ENCODE measurements around the gene TNFRSF8.

DNA sequence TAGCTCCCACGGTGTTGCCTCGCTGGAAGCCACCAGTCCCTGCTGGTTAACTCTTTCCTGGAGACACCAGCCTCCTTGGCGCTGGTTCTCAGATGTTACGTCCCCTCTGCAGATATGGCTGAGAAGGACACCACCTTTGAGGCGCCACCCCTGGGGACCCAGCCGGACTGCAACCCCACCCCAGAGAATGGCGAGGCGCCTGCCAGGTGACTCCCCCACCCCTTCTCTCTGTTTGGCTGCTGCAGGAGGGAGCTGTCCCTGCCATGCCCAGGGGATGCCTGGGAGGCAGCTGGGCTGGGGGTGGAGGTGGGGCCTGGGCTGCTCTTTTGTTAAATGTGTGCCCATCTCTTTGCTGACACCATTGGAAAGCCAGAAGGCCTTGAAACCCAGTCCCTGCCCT lies 60.1 kb downstream of the TNFRSF8 start:
- TF ChIP-seq, protein P1, sequence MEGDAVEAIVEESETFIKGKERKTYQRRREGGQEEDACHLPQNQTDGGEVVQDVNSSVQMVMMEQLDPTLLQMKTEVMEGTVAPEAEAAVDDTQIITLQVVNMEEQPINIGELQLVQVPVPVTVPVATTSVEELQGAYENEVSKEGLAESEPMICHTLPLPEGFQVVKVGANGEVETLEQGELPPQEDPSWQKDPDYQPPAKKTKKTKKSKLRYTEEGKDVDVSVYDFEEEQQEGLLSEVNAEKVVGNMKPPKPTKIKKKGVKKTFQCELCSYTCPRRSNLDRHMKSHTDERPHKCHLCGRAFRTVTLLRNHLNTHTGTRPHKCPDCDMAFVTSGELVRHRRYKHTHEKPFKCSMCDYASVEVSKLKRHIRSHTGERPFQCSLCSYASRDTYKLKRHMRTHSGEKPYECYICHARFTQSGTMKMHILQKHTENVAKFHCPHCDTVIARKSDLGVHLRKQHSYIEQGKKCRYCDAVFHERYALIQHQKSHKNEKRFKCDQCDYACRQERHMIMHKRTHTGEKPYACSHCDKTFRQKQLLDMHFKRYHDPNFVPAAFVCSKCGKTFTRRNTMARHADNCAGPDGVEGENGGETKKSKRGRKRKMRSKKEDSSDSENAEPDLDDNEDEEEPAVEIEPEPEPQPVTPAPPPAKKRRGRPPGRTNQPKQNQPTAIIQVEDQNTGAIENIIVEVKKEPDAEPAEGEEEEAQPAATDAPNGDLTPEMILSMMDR (IDR thresholded peaks at IDR 0.05; ENCODE audit: poor library complexity), result no peak
- TF ChIP-seq EZH2phosphoT487 (IDR thresholded peaks at IDR 0.05; ENCODE audit: low read depth, severe bottlenecking, unreplicated experiment) (no peak), EZH2 (IDR thresholded peaks at IDR 0.05; ENCODE audit: borderline replicate concordance) (no peak)

All from hepatocyte (in vitro differentiated cells).